Cardiac muscle cell (in vitro differentiated cells and primary cell): ENCODE data around the gene PCDH9. TPM values are rescaled to one million over a fixed set of nuclear protein-coding genes. Genes with fewer than 3 reads are reported as not detected.

Experiments
- DNase-seq, 2 donors: peaks; one replicate each; pipeline versions ENCODE4 v3.0.0 to v3.0.0-alpha.2; 2010 to 2017; ENCODE audit warnings: low read depth in 1 of 2, low spot score in 1 of 2
- H3K27ac ChIP-seq: fragments of 200-600 bp; sonication (generic); 2 replicates; pipeline ENCODE4 v1.5.1; 2016
- H3K27me3 ChIP-seq: fragments of 200-600 bp; sonication (generic); 2 replicates; pipeline ENCODE4 v1.6.0; 2016; ENCODE audit warnings: control low read depth
- H3K36me3 ChIP-seq: fragments of 200-600 bp; sonication (generic); 2 replicates; pipeline ENCODE4 v1.5.1; 2016; ENCODE audit warnings: control low read depth
- H3K4me1 ChIP-seq: fragments of 200-600 bp; sonication (generic); 2 replicates; pipeline ENCODE4 v1.8.1; 2017; ENCODE audit warnings: low read depth, mild to moderate bottlenecking, mixed run types
- H3K4me3 ChIP-seq: fragments of 200-600 bp; sonication (generic); 2 replicates; pipeline ENCODE4 v1.5.1; 2016; ENCODE audit warnings: mild to moderate bottlenecking
- H3K9me3 ChIP-seq: fragments of 200-600 bp; sonication (generic); 2 replicates; pipeline ENCODE4 v1.5.1; 2017; ENCODE audit warnings: low read depth, mild to moderate bottlenecking, control low read depth
- polyA plus RNA-seq: library from polyadenylated mRNA; unstranded; fragments of >200 nt; fragmentation: Nextera tagmentation; extraction: Ambion mirVana; gene quantifications from 2 replicates; pipeline ENCODE4 v1.2.1, GENCODE V29; 2016
- total RNA-seq: library from RNA; depleted of rRNA; stranded (reverse); fragments of >200 nt; gene quantifications from 2 replicates; pipeline ENCODE4 v1.2.3, GENCODE V29; 2016
- TF ChIP-seq, protein P1 (sequence below): IDR thresholded peaks from 2 replicates; pipeline ENCODE4 v1.5.1; 2012; ENCODE audit warnings: low read depth, mild to moderate bottlenecking, low read length

The PCDH9 gene
- total and polyA plus RNA-seq, 2 experiments from 2014 or later = 1.6 to 2.3 TPM

DNA sequence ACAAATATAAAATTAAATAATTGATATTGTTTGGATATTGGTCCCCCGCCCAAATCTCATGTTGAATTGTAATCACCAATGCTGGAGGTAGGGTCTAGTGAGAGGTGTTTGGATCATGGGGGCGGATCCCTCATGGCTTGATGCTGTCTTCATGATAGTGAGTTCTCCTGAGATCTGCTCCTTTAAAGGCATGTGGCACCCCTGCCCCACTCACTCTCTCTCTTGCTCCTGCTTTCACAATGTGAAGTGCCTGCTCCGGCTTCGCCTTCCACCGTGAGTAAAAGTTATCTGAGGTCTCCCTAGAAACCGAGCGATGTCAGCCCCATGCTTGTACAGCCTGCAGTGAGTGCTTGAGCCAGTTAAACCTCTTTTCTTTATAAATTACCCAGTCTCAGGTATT lies 248.2 kb downstream of the PCDH9 start:
- TF ChIP-seq, protein P1, sequence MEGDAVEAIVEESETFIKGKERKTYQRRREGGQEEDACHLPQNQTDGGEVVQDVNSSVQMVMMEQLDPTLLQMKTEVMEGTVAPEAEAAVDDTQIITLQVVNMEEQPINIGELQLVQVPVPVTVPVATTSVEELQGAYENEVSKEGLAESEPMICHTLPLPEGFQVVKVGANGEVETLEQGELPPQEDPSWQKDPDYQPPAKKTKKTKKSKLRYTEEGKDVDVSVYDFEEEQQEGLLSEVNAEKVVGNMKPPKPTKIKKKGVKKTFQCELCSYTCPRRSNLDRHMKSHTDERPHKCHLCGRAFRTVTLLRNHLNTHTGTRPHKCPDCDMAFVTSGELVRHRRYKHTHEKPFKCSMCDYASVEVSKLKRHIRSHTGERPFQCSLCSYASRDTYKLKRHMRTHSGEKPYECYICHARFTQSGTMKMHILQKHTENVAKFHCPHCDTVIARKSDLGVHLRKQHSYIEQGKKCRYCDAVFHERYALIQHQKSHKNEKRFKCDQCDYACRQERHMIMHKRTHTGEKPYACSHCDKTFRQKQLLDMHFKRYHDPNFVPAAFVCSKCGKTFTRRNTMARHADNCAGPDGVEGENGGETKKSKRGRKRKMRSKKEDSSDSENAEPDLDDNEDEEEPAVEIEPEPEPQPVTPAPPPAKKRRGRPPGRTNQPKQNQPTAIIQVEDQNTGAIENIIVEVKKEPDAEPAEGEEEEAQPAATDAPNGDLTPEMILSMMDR = no peak
- no peaks in the 10 kb centered on the region for H3K9me3 ChIP-seq
- no peak for DNase-seq
- H3K36me3 ChIP-seq = no peaks in the 10 kb centered on the region
- no peak overlapping the region for H3K27ac ChIP-seq
- H3K4me1 ChIP-seq = no peaks in the 10 kb centered on the region
- no peak overlapping the region for H3K4me3 ChIP-seq
- H3K27me3 ChIP-seq = no peaks in the 10 kb centered on the region

GRCh38 chr13:66977161-66977560 lies 253.0 kb downstream of the PCDH9 start:
- Histone ChIP-seq H3K4me3 (no peak overlapping the region), H3K36me3 (no peaks in the 10 kb centered on the region), H3K27ac (no peak overlapping the region), H3K4me1 (no peaks in the 10 kb centered on the region), H3K9me3 (no peaks in the 10 kb centered on the region), H3K27me3 (no peaks in the 10 kb centered on the region)
- TF ChIP-seq, protein P1 = no peak
- DNase-seq = no peak

GRCh38 chr13:66974889-66975288 lies 255.2 kb downstream of the PCDH9 start:
- Histone ChIP-seq H3K27me3 (no peaks in the 10 kb centered on the region), H3K4me3 (no peak overlapping the region), H3K27ac (no peak overlapping the region), H3K9me3 (no peaks in the 10 kb centered on the region), H3K4me1 (no peaks in the 10 kb centered on the region), H3K36me3 (no peaks in the 10 kb centered on the region)
- TF ChIP-seq, protein P1 = no peak
- DNase-seq = no peak

DNA sequence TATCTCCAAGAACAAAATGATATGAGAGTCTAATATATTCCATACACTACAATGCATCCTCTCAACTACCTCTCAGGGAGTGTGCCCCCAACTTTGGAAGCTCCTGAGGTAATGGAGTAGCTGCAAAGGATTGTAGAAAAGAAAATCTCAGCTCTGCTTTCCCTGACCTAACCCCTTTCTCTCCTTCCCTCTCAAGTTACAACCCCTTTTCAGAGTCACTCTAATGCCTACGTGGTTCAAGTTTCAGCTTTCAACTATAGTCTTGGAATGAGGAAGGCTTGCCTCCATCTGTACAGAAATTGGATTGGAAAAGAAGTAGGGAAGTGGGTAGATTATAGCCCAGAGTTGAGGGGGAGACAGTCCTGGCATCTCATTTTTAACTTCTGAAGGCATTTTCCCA lies 256.0 kb downstream of the PCDH9 start:
- Histone ChIP-seq H3K4me1 (no peaks in the 10 kb centered on the region), H3K27me3 (no peaks in the 10 kb centered on the region), H3K4me3 (no peak overlapping the region), H3K9me3 (no peaks in the 10 kb centered on the region), H3K27ac (no peak overlapping the region), H3K36me3 (no peaks in the 10 kb centered on the region)
- peak in 1 of 2 donors; percentile 3 for DNase-seq
- TF ChIP-seq, protein P1 = no peak

DNA sequence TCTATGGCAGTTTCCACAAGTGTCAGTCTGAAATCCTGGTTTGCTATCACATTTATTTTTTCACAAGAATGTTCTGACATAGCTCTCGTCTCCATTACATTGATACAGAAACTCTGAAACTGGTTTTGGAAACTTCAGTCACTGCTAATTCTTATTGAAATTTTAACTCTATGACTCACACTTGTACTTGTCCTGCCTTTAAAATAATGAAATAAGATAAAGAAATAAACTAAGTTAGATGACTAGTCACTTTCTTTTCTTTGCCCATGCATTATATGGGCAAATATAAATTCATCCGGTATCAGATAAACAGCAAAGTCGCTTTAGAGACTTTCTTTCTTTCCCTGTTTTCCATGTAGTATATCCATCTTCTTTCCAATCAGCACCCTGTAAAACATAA lies 257.5 kb downstream of the PCDH9 start:
- Histone ChIP-seq H3K4me3 (no peak overlapping the region), H3K4me1 (no peaks in the 10 kb centered on the region), H3K27me3 (no peaks in the 10 kb centered on the region), H3K9me3 (no peaks in the 10 kb centered on the region), H3K27ac (no peak overlapping the region), H3K36me3 (no peaks in the 10 kb centered on the region)
- TF ChIP-seq, protein P1 = no peak
- DNase-seq = peak in 1 of 2 donors; percentile 2

- TF ChIP-seq, protein P1 = no peak
- no peaks in the 10 kb centered on the region for H3K27me3 ChIP-seq
- DNase-seq = no peak
- no peaks in the 10 kb centered on the region for H3K9me3 ChIP-seq
- H3K36me3 ChIP-seq = no peaks in the 10 kb centered on the region
- H3K4me3 ChIP-seq = no peak overlapping the region
- H3K27ac ChIP-seq = no peak overlapping the region
- no peaks in the 10 kb centered on the region for H3K4me1 ChIP-seq
Observed at GRCh38 chr13:66971004-66971403, 259.1 kb downstream of the PCDH9 start.
